Measurements from ENCODE around the gene DMBX1.
A peak's percentile ranks its signal among the peaks of the same experiment; 100 is the strongest.

The DMBX1 gene

GRCh38 chr1:46489638-46490405 lies at the start of gene DMBX1:
DMBX1 (plus strand) TSS chr1:46489836; CDS start chr1:46507011, 17,175 bp downstream.
- peak; percentile 88 for DNase-seq (ENCODE audit: low spot score)

- DNase-seq (ENCODE audit: low spot score): no peak
Observed at GRCh38 chr1:46440478-46440877, 49.2 kb upstream of the DMBX1 start.

GRCh38 chr1:46442317-46443161 lies 47.1 kb upstream of the DMBX1 start:
- DNase-seq (ENCODE audit: low spot score): peak; percentile 81

- no peak for DNase-seq (ENCODE audit: low spot score)
Observed at GRCh38 chr1:46444466-46444865, 45.2 kb upstream of the DMBX1 start.

- DNase-seq (ENCODE audit: low spot score): no peak
Observed at GRCh38 chr1:46445773-46446256, 43.8 kb upstream of the DMBX1 start.

- peak; percentile 83 for DNase-seq (ENCODE audit: low spot score)
Observed at GRCh38 chr1:46446646-46447498, 42.8 kb upstream of the DMBX1 start.

GRCh38 chr1:46447499-46448108 lies 42.0 kb upstream of the DMBX1 start:
- no peak for DNase-seq (ENCODE audit: low spot score)

- no peak for DNase-seq (ENCODE audit: low spot score)
Observed at GRCh38 chr1:46448109-46448911, 41.3 kb upstream of the DMBX1 start.

- DNase-seq (ENCODE audit: low spot score): no peak
Observed at GRCh38 chr1:46449223-46450159, 40.1 kb upstream of the DMBX1 start.

- no peak for DNase-seq (ENCODE audit: low spot score)
Observed at GRCh38 chr1:46450160-46450517, 39.5 kb upstream of the DMBX1 start.

GRCh38 chr1:46451948-46452930 lies 37.4 kb upstream of the DMBX1 start:
- DNase-seq (ENCODE audit: low spot score): no peak

GRCh38 chr1:46452931-46453325 lies 36.7 kb upstream of the DMBX1 start:
- no peak for DNase-seq (ENCODE audit: low spot score)

GRCh38 chr1:46453449-46453848 lies 36.2 kb upstream of the DMBX1 start:
- no peak for DNase-seq (ENCODE audit: low spot score)

GRCh38 chr1:46455951-46456350 lies 33.7 kb upstream of the DMBX1 start:
- DNase-seq (ENCODE audit: low spot score): no peak

- DNase-seq (ENCODE audit: low spot score): no peak
Observed at GRCh38 chr1:46456411-46456963, 33.1 kb upstream of the DMBX1 start.

GRCh38 chr1:46457178-46457577 lies 32.5 kb upstream of the DMBX1 start:
- DNase-seq (ENCODE audit: low spot score): no peak

- DNase-seq (ENCODE audit: low spot score): no peak
Observed at GRCh38 chr1:46458190-46458589, 31.4 kb upstream of the DMBX1 start.

- DNase-seq (ENCODE audit: low spot score): no peak
Observed at GRCh38 chr1:46458846-46459245, 30.8 kb upstream of the DMBX1 start.
